Measurements from ENCODE around the gene PGAP2. TPM values are rescaled to one million over a fixed set of nuclear protein-coding genes. Genes with fewer than 3 reads are reported as not detected.
"Not testable (repeated sequence)": the region's sequence is repeated elsewhere in the genome, so short reads cannot be mapped to it uniquely, and the experiment has no call there.

Gene PGAP2
- total and polyA plus RNA-seq, 2 donors (not counting 3 experiments of a cell fraction or from before 2014, with no cell fraction given) = 18.3 to 34.1 TPM

DNA sequence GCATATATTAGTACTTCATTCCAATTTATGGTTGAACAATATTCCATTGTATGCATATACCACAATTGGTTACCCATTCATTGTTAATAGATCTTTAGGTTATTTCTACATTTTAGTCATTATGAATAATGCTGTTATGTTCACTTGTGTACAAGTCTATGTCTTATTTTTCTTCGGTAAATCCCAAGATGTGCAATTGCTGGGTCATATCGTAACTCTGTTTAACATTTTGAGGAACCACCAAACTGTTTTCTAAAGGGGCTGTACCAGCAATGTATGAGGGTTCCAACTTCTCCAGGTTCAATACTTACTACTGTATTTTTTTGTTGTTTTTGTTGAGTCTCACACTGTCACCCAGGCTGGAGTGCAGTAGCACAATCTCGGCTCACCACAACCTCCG is 44.1 kb upstream of the PGAP2 start:
- intact Hi-C loops (cut with micrococcal nuclease) = loop anchor here (5.0 kb wide), 1 partner anchor 67 kb away; no protein-coding TSS in a partner anchor
- FAIRE-seq = no peak

GRCh38 chr11:3766836-3767235 is 41.5 kb upstream of the PGAP2 start:
- H3K4me3 ChIP-seq (replicated peaks in 1 of 3; ENCODE audit: insufficient read depth in 1 of 3, low read depth in 1 of 3, low read length in 3 of 3); POLR2A ChIA-PET; H3K9me1 ChIP-seq (replicated peaks; ENCODE audit: control insufficient read depth, extremely low read depth, insufficient read depth, low read length); CTCF ChIA-PET; BruUV-seq (replicated peaks); H3K9me3 ChIP-seq (replicated peaks; ENCODE audit: control insufficient read depth, insufficient read depth, low read length); H3K79me2 ChIP-seq (ENCODE audit: control insufficient read depth, insufficient read depth, low read length); H3K4me2 ChIP-seq (ENCODE audit: insufficient read depth, low read length); dilution Hi-C loops (cut with MboI; ENCODE audit: extremely low pct_ligation_motif_present, low sequenced_read_pairs); H3K4me1 ChIP-seq (ENCODE audit: control insufficient read depth, extremely low read depth, insufficient read depth, low read length); intact Hi-C loops (cut with micrococcal nuclease); FAIRE-seq; H4K20me1 ChIP-seq (replicated peaks; ENCODE audit: control insufficient read depth, extremely low read depth, insufficient read depth, low read length); H3K27me3 ChIP-seq (ENCODE audit: control insufficient read depth in 2 of 2, insufficient read depth in 2 of 2, low read length in 2 of 2); H2AFZ ChIP-seq (ENCODE audit: low read depth, low read length); DNase-seq (ENCODE audit: low read depth, low spot score); H3K9ac ChIP-seq (replicated peaks; ENCODE audit: extremely low read depth, insufficient read depth, low read length); H3K27ac ChIP-seq (ENCODE audit: insufficient read depth, low read depth, low read length): not testable (repeated sequence)
- peaks cover 20 to 23% of the 10 kb centered on the region in 2 experiments for H3K36me3 ChIP-seq (ENCODE audit: control insufficient read depth in 2 of 2, extremely low read depth in 1 of 2, insufficient read depth in 2 of 2, low read length in 2 of 2)

More for the DNA sequence above, 44.1 kb upstream of the PGAP2 start:
- ChIA-PET POLR2A (no interaction called here), CTCF (no interaction called here)
- Histone ChIP-seq H3K27ac (ENCODE audit: insufficient read depth, low read depth, low read length) (no peak overlapping the region), H3K36me3 (ENCODE audit: control insufficient read depth in 2 of 2, extremely low read depth in 1 of 2, insufficient read depth in 2 of 2, low read length in 2 of 2) (peaks cover 20% of the 10 kb centered on the region in 2 experiments), H3K4me2 (ENCODE audit: insufficient read depth, low read length) (no peak overlapping the region), H3K4me1 (ENCODE audit: control insufficient read depth, extremely low read depth, insufficient read depth, low read length) (no peaks in the 10 kb centered on the region), H3K9ac (replicated peaks; ENCODE audit: extremely low read depth, insufficient read depth, low read length) (no peak overlapping the region), H3K79me2 (ENCODE audit: control insufficient read depth, insufficient read depth, low read length) (no peaks in the 10 kb centered on the region), H3K4me3 (replicated peaks in 1 of 3; ENCODE audit: insufficient read depth in 1 of 3, low read depth in 1 of 3, low read length in 3 of 3) (no peak overlapping the region), H2AFZ (ENCODE audit: low read depth, low read length) (no peak overlapping the region), H3K27me3 (ENCODE audit: control insufficient read depth in 2 of 2, insufficient read depth in 2 of 2, low read length in 2 of 2) (no peaks in the 10 kb centered on the region), H4K20me1 (replicated peaks; ENCODE audit: control insufficient read depth, extremely low read depth, insufficient read depth, low read length) (no peaks in the 10 kb centered on the region), H3K9me3 (replicated peaks; ENCODE audit: control insufficient read depth, insufficient read depth, low read length) (no peaks in the 10 kb centered on the region), H3K9me1 (replicated peaks; ENCODE audit: control insufficient read depth, extremely low read depth, insufficient read depth, low read length) (no peaks in the 10 kb centered on the region)
- no peak for TF ChIP-seq GATA2 (IDR thresholded peaks at IDR 0.05; ENCODE audit: insufficient read depth, insufficient read length, low read depth, low read length)
- TF ChIP-seq CTCF (IDR thresholded peaks at IDR 0.05; ENCODE audit: extremely low read depth in 1 of 2, insufficient read depth in 1 of 2, low read depth in 1 of 2, low read length in 2 of 2) = no peak
- TF ChIP-seq MYC (IDR thresholded peaks at IDR 0.05; ENCODE audit: low read depth, low read length) = no peak
- TF ChIP-seq, protein P1, sequence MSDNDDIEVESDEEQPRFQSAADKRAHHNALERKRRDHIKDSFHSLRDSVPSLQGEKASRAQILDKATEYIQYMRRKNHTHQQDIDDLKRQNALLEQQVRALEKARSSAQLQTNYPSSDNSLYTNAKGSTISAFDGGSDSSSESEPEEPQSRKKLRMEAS (IDR thresholded peaks at IDR 0.05; ENCODE audit: insufficient read depth, insufficient read length) = no peak
- TF ChIP-seq POLR2AphosphoS5 (IDR thresholded peaks at IDR 0.05; ENCODE audit: insufficient read depth, low read depth, low read length) = no peak
- no peak for TF ChIP-seq JUN (IDR thresholded peaks at IDR 0.05; ENCODE audit: borderline replicate concordance, insufficient read depth, insufficient read length, low read depth)
- TF ChIP-seq EZH2 (IDR thresholded peaks at IDR 0.05; ENCODE audit: borderline replicate concordance, low read depth, low read length, severe bottlenecking) = no peak
- dilution Hi-C loops (cut with MboI; ENCODE audit: extremely low pct_ligation_motif_present, low sequenced_read_pairs) = no loop called here
- no TSS peak for BruUV-seq (replicated peaks)
- DNase-seq (ENCODE audit: low read depth, low spot score) = no peak

Measured in endothelial cell of umbilical vein (primary cell).